Measurements from ENCODE around the gene DAPK3.

DNA sequence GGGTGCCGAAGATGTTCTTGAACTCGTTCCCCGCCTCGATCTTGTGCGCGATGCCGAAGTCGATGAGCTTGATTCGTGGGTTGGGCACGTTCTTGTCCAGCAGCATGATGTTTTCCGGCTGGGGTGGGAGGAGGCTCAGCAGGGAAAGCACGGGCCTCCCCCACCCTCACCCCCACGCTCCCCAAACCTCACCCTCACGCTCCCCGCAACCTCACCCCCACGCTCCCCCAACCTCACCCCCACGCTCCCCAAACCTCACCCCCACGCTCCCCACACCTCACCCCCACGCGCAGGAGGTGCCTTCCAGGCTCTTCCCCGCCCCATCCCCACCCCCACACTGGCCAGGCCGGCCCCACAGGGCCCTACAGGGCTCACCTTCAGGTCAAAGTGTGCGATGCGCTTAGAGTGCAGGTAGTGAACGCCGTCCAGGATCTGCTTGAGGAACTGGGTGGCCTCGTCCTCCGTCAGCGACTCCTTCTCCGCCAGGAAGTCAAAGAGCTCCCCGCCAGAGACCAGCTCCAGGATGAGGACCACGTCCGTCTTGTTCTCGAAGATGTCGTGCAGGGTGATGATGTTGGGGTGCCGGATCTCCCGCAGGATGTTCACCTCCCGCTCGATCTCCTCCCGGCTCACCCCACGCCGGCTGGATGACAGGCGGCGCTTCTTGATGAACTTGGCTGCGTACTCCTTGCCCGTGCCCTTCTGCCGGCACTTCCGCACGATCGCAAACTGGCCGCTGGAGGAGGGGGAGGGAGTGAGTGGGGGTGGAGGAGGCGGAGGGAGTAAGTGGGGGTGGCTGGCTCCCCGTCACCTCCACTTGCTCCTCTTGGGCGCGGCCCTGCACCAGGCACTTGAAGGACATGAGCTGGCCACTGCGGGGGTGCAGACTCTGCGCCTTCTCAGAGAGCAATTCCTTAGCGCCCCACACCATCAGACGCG, 6.4 kb downstream of the DAPK3 start:
- TF ChIP-seq GATA2 (IDR thresholded peaks at IDR 0.05; ENCODE audit: low read depth, low read length) (no peak), GATA3 (IDR thresholded peaks at IDR 0.05; ENCODE audit: low read depth, low read length) (no peak)
